ENCODE results near the gene BATF.

BATF gene

DNA sequence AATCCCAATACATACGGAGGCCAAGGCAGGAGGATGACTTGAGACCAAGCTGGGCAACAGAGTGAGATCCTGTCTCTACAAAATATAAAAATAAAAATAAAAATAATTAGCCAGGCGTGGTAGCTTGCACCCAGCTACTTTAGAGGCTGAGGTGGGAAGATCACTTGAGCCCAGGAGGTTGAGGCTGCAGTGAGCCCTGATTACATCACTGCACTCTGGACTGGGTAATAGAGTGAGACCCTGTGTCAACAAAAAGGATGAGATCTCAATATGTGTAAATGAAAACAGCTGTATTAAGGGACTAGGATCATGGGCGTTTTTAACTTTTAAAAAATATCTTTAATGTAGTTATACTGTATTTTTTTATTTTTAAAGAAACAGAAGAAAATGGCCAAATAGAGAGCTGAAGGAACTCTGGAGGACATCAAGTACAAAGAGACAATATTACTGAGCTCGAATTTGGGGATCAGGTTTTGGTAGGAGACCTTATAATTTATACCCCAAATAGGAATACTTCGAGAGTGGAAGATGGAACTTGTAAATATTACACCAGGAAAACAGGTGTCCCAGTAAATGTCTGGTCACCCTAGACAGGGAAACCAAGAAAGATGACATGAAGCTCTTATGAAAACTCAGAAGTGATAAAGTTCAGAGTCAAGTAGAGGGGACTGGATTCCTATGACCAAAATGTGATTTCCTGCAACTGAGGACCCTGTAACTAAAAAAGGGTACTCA is 13.1 kb downstream of the BATF start:
- DNase-seq: no peak

DNA sequence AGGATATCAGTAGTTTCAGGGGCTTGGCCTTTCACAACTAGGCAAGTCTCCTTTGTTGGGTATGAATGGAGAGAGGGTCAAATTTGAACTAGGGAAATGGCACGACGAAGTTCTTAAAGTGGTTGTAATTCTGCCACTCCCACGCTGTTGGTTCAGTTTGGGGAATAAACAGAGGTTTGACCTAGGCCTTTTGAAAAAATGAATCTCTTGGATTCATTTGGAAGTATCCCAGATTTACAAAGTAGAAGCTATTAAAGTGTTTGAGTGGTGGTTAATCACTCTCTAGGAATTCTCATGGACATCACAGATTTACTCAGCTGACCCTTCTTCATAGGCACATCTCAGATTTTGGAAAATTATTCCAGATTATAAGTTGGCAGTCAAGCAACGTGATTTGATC is 14.8 kb downstream of the BATF start:
- DNase-seq: no peak

DNA sequence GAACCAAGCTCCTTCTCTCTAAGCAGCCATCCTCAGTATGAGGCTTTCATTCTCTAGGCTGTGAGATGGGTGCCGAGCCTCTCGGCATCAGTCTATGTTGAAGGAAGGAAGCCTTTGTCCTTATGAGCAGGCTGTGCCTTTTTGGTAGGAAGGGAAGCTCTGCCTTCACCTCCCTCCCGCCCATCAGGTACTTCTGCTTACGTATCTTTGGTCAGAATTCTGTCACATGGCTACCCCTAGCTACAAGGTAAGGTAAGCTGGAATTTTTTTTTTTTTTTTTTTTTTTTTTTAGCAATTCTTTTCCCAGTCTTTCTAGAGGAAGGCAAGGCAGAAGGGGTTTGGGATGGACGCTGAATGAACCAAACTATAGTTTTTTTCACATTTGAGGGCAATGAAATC is 16.9 kb downstream of the BATF start:
- no peak for DNase-seq

DNA sequence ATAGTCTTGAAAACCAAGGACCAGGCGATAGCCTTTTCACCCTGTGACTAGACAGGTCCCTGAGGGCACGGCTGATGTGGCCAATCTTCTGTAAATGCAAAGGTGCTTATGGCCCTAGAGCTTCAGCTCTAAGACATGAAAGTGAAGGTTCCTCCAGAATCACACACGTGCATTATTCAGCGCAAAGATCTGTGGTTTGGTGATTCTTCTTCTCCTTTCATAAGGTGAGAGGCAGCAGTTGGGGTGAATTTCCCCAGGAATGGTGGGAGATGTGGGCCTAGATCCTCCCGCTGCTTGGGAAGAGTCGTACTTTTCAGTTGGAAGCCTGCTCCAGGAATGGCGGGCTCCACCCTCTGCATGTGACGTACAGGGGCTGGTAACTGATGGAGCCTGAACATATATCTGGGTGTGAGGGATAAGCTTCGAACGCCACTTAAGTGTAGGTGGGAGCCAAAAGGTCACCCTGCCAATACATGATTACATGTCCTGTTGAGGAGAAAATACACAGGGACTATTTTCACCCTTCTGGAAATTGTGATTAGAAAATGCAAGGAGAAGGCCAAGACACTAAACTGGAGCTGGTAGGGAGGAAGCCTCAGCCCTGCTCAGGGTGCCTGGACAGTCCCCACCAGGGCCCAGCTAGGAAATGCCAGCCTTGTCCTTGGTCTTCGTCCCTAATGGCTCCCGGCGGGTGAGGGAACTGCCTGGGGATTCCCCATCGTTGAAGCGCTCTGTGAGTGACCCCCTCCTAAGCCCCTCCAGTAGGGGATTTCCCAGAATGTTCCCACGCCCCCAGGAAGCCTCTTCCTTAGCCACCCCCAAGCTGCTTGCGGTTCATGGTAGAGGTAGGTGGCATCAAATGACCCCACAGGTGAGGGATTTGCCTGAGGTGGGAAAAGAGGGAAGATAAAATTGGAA is 17.6 kb downstream of the BATF start:
- no peak for DNase-seq

DNA sequence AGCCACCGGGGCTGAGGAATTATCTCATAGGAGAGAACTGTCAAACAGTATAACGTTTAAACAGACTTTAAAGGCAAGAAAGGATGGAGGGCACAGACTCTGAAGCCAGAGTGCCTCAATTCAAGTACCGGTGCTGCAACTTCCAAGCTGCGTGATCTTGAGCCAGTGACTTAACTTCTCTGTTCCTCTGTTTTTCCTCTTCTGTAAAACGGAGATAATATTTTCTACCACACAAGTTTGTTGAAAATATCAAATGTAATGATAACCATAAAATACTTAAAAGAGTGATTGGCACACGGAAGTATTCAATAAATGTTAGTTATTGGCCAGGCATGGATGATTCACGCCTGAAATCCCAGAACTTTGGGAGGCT is 18.2 kb downstream of the BATF start:
- no peak for DNase-seq

DNA sequence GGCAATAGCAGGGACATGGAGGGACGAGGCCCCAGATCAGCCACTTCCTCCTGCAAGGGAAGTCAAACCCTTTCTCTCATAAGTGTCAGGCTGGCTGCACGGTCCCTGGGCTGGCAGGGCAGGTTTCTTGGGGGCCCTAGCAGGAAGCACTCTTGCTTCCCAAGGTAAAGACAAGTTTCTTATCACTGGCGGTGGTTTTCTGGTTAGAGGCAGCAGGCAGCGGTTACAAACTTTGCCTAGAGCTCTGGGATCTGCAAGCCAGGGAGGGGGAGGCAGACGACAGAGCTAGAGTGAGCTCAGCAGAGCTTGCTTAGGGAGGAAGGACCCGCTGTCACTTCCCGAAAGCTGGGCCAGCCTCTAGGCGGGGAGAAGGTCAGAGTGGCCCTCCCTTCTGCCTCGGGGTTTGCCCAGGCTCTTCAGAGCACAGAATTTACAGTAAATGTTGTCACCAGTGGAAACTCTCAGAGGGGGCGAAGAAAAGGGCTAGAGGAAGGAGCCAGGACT is 20.4 kb downstream of the BATF start:
- no peak for DNase-seq

DNA sequence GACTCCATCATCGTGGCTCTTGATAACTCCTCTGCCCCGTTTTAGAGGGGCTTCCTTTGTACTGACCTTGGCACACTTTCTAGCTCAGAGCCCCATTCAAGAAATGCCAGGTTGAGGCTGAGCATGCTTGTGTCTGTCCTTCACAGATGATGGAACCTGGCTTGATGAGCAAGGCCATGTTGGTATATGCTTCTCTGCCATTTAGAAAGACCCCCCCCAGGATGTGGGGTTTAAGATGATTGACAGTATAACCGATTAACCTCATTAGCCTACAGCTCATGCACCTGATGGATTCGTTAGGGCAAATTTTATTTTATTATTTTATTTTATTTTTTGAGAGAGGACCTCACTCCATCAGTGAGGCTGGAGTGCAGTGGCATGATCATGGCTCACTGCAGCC is 21.0 kb downstream of the BATF start:
- no peak for DNase-seq

DNA sequence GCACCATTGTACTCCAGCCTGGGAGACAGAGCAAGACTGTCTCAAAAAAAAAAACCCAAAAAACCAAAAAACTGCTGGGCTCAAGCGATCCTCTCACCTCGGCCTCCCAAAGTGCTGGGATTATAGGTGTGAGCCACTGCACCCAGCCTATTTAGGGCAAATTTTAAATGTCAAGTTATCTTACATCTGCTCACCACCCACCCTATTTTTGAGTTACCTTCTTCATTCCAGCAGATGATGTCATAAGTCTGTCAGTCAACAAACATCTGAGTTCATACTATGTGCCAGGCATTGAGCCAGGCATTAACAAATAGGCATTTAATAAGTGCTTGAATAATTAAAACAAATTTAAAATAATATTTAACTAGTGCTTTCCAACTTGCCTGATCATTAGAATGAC is 21.5 kb downstream of the BATF start:
- no peak for DNase-seq

DNA sequence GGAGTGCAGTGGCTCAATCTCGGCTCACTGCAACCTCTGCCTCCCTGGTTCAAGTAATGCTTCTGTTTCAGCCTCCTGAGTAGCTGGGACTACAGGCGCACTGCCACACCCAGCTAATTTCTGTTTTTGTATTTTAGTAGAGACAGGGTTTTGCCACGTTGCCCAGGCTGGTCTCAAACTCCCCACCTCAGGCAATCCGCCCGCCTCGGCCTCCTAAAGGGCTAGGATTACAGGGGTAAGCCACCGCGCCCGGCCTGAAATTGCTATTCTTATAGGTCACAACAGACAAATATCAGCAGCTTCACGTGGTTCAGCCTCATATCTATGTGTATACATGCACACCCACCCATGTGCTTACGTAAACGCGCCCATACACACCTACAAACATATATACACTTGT is 23.6 kb downstream of the BATF start:
- no peak for DNase-seq

DNA sequence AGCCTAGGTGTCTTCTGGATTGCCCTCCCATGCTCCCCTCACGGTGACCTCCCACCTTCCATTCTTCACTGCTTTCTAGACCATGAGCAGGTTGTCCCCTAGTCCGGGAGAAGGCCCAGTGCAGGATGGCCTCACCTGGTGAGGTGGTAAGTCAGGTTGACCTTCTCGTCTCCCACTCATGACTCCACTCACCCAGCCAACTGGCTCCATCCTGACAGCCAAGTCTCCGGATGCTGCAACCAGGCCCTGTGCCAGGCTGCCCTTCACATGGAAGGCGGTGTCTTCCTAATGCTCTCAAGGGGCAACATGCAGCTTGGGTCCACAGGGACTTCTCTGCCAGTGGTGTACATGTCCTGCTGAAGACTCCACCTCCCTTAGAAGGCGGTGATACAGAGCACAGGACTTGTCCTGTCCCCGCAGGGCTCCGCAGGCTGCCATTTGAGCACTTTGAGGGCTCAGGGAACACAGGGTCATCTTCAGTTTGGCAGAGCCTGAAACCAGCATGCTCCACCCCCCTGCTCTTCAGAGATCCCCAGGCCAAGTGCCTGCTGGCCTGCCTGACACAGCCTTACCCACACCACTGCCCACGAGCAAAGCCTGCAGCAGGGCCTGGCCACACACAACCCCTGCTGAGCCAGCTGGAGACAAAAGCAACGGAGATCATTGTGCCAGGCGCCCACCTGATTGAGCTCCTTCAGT is 25.4 kb downstream of the BATF start:
- no peak for DNase-seq

DNA sequence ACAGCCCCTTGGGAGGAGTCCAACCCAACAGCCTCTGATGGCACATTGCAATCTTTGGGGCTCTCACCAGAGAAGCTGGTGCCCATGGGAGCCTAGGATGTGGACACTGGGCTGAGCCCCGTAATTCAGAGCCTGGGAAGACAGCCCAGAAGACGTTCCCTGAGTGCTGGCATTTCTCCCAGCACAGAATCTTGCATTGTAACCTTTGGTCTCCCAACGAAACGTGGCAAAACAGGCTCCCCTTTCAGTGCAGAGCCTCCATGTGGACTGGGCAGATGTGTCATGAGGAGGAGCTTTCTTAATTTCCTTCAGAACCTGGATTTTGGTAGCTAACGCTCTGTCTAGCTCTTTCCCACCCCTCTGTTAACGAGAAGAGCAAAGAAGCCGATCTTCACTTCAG is 26.3 kb downstream of the BATF start:
- no peak for DNase-seq

DNA sequence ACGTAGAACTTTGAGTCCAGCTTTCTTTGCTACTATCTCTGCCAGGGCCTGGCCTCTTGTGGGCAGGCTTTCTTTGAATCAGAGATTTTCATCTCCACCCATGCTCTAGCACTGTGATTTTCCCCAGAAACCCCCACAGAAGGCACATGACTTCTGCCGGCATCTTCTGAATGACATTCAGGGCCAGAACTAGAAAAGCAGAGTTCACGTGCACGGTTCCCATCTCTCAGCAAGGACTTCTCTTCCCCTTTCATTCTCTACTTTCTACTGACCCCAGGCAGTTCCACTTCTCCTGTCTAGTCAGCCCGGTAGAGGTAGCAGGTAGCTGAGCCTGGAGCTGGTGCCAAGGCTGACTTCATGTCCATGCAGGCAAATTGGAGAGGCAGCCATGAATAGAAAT is 26.9 kb downstream of the BATF start:
- no peak for DNase-seq

DNA sequence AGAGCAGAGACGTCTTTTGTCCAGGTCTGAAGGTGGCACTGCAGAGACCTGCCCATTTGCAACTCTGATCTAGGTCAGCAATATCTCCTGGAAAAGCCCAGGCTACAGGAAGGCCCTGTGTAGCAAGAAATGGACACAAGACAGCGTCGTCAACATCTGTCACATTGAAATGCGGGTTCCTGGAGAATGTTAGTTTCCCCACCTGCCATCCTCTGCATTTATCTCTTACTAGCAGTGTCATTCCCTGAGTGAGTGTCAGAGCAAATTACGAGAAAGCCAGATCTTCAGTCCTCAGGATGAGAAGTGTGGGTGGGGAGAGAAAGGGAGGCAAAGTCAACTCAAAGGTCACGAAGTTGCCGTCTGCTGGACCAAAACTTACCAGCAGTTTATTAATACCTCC is 28.8 kb downstream of the BATF start:
- no peak for DNase-seq

DNA sequence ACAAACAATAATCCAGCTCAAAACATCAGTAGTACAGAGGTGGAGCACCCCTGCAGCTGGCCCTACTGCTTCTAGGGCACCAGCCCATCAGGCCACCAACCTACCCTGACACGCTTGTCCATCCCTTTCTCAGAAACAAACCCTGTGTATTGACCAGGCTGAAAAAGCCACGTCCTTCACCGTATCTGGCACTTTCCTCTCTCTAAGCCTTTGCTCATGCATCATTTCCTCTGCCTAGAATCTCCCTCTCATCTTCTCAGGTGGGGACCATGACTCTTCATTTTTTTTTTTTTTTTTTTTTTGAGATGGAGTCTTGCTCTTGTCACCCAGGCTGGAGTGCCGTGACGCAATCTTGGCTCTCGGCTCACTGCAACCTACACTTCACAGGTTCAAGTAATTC is 30.9 kb downstream of the BATF start:
- DNase-seq: no peak

DNA sequence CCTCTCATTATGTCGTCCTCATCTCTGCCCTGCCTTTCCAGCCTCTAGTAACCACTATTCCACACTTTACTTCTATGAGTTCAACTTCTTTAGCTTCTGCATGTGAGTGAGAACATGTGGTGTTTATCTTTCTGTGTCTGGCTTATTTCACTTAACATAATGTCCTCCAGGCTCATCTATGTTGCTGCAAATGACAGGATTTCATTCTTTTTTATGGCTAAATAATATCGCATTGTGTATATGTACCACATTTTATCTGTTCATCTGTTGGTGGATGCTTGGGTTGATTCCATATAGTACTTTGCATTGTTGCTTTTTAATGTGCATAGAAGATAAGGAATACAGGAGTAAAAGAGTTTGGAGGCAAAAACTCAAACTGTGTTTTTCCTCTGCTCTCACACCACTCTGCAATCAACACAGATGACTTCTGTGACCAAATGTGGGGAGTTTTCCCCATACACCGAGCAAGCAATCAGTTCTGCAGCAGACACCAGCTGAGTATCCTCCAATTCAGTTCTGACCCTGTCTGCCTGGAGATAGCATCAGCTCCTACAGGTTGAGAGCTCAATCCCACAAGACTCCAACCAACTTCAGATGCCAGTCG is 31.6 kb downstream of the BATF start:
- DNase-seq: no peak

DNA sequence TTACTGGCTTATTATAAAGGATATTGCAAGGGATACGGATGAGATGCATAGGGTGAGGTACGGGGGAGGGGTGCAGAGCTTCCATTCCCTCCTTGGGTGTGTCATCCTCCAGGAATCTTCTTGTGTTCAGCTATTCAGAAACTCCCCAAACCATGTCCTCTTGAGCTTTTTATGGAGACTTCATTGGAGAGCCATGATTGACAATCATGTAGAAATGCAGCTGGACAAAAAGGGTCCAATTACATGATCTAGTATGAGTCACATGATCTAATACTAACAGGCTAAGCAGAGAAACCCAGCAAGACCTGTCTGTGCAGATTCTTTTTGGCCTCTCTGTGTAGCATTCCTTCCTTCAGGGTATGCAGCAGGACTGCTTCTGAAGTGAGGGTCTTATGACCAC is 32.2 kb downstream of the BATF start:
- peak; percentile 48 for DNase-seq

DNA sequence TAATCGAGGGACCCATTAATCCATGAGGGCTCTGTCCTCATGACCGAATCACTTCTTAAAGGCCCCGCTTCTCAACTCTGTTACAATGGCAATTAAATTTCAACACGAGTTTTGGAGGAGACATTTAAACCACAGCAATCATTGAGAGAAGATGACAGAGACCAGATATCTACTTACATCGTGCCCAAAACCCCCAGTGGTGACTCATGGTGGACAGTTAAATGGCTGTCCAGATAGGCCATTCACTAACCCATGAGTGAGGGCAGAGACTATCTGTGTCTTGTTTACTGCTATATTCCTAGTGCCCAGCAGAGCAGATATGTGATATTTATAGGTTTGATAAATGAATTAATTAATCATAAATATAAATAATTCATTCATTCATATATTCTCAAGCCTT is 36.2 kb downstream of the BATF start:
- no peak for DNase-seq

DNA sequence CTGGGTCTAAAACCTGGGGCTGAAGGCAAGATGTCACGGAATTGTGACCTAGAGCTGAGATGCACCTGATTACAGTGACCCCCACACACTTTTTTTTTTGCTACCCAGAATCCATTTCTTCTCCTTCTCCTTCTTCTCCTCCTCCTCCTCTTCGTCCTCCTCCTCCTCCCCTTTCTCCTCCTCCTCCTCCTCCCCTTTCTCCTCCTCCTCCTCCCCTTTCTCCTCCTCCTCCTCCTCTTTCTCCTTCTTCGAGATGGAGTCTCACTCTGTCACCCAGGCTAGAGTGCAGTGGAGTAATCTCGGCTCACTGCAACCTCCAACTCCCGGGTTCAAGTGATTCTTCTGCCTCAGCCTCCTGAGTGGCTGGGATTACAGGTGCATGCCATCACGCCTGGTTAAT is 36.8 kb downstream of the BATF start:
- DNase-seq: no peak

DNA sequence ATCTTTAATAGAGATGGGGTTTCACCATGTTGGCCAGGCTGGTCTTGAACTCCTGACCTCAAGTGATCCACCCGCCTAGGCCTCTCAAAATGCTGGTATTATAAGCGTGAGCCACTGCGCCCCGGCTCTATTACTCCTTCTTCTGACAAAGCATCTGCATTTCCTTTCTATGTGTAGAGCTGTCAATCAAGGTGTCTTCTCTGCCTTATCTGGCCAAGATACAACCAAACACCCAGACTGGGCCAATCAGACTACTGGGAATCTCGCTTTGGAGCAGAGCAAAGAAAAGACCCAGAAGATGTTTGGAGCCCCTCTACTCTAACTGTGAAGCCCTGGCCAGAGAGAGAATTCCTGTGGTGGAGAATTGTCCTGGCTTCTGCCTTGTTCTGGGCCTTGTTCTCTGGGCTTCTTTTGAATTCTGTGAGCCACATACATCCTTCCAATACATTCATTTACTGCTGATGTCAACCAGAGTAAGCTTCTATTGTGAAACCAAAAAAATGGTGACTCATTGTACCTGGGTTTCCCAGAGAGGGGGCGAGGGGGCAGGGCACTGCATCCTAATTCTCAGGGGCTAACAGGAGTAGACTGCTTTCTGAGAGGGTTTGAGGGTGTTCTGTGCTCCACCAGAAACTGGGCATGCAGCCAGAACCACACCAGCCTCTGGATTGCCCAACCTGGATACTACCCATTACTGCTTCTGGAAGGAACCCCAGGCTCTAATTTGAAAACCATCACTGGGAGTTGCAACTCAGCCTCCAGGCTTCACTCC is 37.4 kb downstream of the BATF start:
- peak; percentile 87 for DNase-seq

DNA sequence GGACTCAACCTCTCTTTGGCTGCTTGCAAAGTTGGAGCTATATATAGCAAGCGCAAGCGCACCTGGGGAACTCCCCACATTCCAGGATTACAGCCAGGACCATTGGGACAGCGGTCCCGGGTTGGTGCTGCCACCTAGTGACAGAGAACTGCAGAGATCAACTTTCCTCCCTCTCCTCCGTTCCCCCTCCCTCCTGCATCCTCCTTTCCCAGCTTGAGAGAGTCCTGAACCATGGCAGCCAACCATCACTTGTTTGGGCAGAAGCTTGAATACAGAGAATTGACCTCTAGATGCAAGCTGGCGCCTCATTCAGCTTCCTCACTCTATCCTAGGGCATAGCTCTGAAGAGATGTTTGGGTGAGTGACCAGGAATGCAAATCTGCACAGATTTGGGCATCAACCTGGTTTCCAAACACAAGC is 38.8 kb downstream of the BATF start:
- peak; percentile 66 for DNase-seq

DNA sequence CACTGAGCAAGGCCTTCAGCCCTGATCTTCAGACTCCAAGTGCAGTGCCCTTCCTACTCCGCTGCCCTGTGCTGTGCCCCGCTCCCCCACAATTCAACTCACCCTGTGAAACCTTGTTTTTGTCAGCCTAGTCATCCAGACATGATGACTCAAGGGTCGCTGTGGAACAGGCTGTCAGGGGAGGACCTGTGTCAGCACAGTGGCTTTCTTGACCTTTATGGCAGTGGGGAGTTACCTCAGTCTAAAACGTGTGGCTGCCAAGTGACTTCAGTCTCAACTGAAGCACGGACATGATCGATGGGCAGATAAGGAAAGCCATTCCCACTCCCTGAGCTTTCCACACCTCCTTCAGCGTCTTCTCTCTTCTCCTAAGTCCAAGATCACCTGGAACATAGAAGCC is 39.8 kb downstream of the BATF start:
- DNase-seq: no peak

DNA sequence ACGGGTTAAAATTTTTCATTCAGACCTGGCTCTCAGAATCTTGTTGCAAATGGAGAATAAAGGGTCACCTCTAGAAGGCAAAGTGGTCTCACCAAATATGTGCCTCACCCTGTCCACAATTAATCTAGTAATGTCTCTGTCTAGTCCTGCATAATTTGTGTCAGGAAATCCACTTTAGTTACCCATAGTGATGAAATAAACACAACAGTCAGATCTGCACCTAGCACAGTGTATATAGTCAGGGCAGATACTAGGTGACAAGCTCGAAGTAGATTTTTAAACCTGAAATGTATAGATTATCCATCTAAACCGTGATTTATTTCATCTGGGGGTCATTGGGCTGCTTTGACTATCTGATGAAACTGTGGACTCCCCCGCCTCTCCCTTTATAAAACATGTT is 40.2 kb downstream of the BATF start:
- no peak for DNase-seq

Measured in NCI-H226 (cell line).